ENCODE results near the gene S100P.

Gene S100P

DNA sequence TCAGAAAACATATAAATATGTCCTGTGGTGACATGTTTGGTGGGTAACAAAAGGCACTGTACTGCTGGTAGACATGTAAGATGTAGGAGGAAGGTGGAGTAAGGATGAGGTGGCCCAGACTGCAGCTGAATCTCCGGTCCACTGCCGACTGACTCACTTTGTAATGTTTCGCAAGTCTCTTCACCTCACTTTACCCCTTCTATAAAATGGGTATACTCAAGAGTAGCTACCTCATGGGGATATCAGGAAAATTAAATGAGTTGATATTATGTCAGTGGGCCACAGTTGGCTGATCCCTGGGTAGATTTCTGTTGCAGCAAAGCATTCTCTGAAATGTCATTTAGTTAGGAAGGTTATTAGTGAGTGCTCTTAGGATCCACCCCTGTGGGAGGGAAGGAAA lies 31.1 kb upstream of the S100P start:
- Histone ChIP-seq H3K9me2 (replicated peaks; ENCODE audit: low read depth, low read length) (no peaks in the 10 kb centered on the region), H3K4me2 (ENCODE audit: low read depth, low read length, poor library complexity, severe bottlenecking) (no peak overlapping the region), H3K9me3 (ENCODE audit: insufficient read depth, low read depth, low read length) (no peaks in the 10 kb centered on the region), H3K4me1 (ENCODE audit: insufficient read depth, low read length, poor library complexity, severe bottlenecking) (no peaks in the 10 kb centered on the region), H3K4me3 (ENCODE audit: low read length, poor library complexity, severe bottlenecking) (no peak overlapping the region), H3K79me2 (ENCODE audit: insufficient read depth, low read length) (no peaks in the 10 kb centered on the region), H4K20me1 (ENCODE audit: insufficient read depth, low read length, poor library complexity, severe bottlenecking) (no peaks in the 10 kb centered on the region), H3F3A (ENCODE audit: low read depth) (no peaks in the 10 kb centered on the region), H3K9ac (ENCODE audit: low read depth, low read length, poor library complexity, severe bottlenecking) (no peak overlapping the region), H3K27me3 (ENCODE audit: insufficient read depth, low read length, poor library complexity, severe bottlenecking) (no peaks in the 10 kb centered on the region), H3K36me3 (ENCODE audit: insufficient read depth, low read length) (no peaks in the 10 kb centered on the region), H2AFZ (ENCODE audit: low read length) (no peak overlapping the region)
- TF ChIP-seq, protein P1, sequence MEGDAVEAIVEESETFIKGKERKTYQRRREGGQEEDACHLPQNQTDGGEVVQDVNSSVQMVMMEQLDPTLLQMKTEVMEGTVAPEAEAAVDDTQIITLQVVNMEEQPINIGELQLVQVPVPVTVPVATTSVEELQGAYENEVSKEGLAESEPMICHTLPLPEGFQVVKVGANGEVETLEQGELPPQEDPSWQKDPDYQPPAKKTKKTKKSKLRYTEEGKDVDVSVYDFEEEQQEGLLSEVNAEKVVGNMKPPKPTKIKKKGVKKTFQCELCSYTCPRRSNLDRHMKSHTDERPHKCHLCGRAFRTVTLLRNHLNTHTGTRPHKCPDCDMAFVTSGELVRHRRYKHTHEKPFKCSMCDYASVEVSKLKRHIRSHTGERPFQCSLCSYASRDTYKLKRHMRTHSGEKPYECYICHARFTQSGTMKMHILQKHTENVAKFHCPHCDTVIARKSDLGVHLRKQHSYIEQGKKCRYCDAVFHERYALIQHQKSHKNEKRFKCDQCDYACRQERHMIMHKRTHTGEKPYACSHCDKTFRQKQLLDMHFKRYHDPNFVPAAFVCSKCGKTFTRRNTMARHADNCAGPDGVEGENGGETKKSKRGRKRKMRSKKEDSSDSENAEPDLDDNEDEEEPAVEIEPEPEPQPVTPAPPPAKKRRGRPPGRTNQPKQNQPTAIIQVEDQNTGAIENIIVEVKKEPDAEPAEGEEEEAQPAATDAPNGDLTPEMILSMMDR (conservative IDR thresholded peaks at IDR 0.05; ENCODE audit: low read length): no peak
- TF ChIP-seq EZH2phosphoT487 (IDR thresholded peaks at IDR 0.05; ENCODE audit: borderline replicate concordance): no peak

- Histone ChIP-seq H3K79me2 (ENCODE audit: insufficient read depth, low read length) (no peaks in the 10 kb centered on the region), H3K4me3 (ENCODE audit: low read length, poor library complexity, severe bottlenecking) (no peak overlapping the region), H2AFZ (ENCODE audit: low read length) (no peak overlapping the region), H3K4me1 (ENCODE audit: insufficient read depth, low read length, poor library complexity, severe bottlenecking) (no peaks in the 10 kb centered on the region), H4K20me1 (ENCODE audit: insufficient read depth, low read length, poor library complexity, severe bottlenecking) (no peaks in the 10 kb centered on the region), H3K9me2 (replicated peaks; ENCODE audit: low read depth, low read length) (no peaks in the 10 kb centered on the region), H3K9me3 (ENCODE audit: insufficient read depth, low read depth, low read length) (no peaks in the 10 kb centered on the region), H3K9ac (ENCODE audit: low read depth, low read length, poor library complexity, severe bottlenecking) (no peak overlapping the region), H3K36me3 (ENCODE audit: insufficient read depth, low read length) (no peaks in the 10 kb centered on the region), H3F3A (ENCODE audit: low read depth) (no peaks in the 10 kb centered on the region), H3K4me2 (ENCODE audit: low read depth, low read length, poor library complexity, severe bottlenecking) (no peak overlapping the region), H3K27me3 (ENCODE audit: insufficient read depth, low read length, poor library complexity, severe bottlenecking) (no peaks in the 10 kb centered on the region)
- TF ChIP-seq, protein P1 (conservative IDR thresholded peaks at IDR 0.05; ENCODE audit: low read length): no peak
- no peak for TF ChIP-seq EZH2phosphoT487 (IDR thresholded peaks at IDR 0.05; ENCODE audit: borderline replicate concordance)
Measured at GRCh38 chr4:6663596-6664393, 29.9 kb upstream of the S100P start.

DNA sequence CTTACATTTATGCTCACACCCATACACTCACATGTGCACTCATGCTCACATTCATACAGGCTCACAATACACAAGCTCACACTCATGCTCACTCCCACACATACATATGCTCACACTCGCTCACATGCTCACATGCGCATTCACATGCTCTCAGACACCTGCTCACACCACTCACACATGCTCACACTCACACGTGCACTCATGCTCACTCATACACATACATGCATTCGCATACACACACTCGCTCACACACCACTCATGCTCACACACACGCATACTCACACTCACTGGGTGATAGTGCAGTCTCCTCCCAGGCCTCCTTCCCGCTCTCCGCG lies 28.4 kb upstream of the S100P start:
- no peaks in the 10 kb centered on the region for H3F3A ChIP-seq (ENCODE audit: low read depth)
- no peaks in the 10 kb centered on the region for H3K27me3 ChIP-seq (ENCODE audit: insufficient read depth, low read length, poor library complexity, severe bottlenecking)
- H3K79me2 ChIP-seq (ENCODE audit: insufficient read depth, low read length): no peaks in the 10 kb centered on the region
- no peak overlapping the region for H3K4me3 ChIP-seq (ENCODE audit: low read length, poor library complexity, severe bottlenecking)
- no peaks in the 10 kb centered on the region for H4K20me1 ChIP-seq (ENCODE audit: insufficient read depth, low read length, poor library complexity, severe bottlenecking)
- no peak overlapping the region for H3K4me2 ChIP-seq (ENCODE audit: low read depth, low read length, poor library complexity, severe bottlenecking)
- H3K36me3 ChIP-seq (ENCODE audit: insufficient read depth, low read length): no peaks in the 10 kb centered on the region
- TF ChIP-seq EZH2phosphoT487 (IDR thresholded peaks at IDR 0.05; ENCODE audit: borderline replicate concordance): no peak
- TF ChIP-seq, protein P1 (conservative IDR thresholded peaks at IDR 0.05; ENCODE audit: low read length): no peak
- H3K9me2 ChIP-seq (replicated peaks; ENCODE audit: low read depth, low read length): no peaks in the 10 kb centered on the region
- no peaks in the 10 kb centered on the region for H3K9me3 ChIP-seq (ENCODE audit: insufficient read depth, low read depth, low read length)
- H3K9ac ChIP-seq (ENCODE audit: low read depth, low read length, poor library complexity, severe bottlenecking): no peak overlapping the region
- H2AFZ ChIP-seq (ENCODE audit: low read length): no peak overlapping the region
- no peaks in the 10 kb centered on the region for H3K4me1 ChIP-seq (ENCODE audit: insufficient read depth, low read length, poor library complexity, severe bottlenecking)

Data from Loucy (cell line).